Neural cell (in vitro differentiated cells): Measurements from ENCODE around the gene KRTAP4-7.

ENCODE experiments used
- CTCF ChIP-seq: fragments of 450-650 bp; IDR thresholded peaks from 2 replicates; pipeline ENCODE4 v1.5.1; 2014; ENCODE audit warnings: antibody characterized with exemption, mild to moderate bottlenecking, moderate library complexity; ENCODE audit not compliant: poor library complexity, severe bottlenecking
- EP300 ChIP-seq: fragments of 450-650 bp; conservative IDR thresholded peaks from 2 replicates; pipeline ENCODE4 v1.6.1; 2014; ENCODE audit warnings: antibody characterized with exemption, mild to moderate bottlenecking, moderate library complexity; ENCODE audit not compliant: poor library complexity, severe bottlenecking
- EZH2 ChIP-seq: fragments of 200-600, 300-800 bp; shearing (Covaris generic), sonication (generic); IDR thresholded peaks from 2 replicates; pipeline ENCODE4 v1.6.1; 2014; ENCODE audit warnings: antibody characterized with exemption, low read length, borderline replicate concordance, mild to moderate bottlenecking; ENCODE audit not compliant: insufficient read depth, poor library complexity, severe bottlenecking
- MXI1 ChIP-seq: fragments of 450-650 bp; conservative IDR thresholded peaks from 2 replicates; pipeline ENCODE4 v1.6.1; 2014; ENCODE audit warnings: antibody characterized with exemption, mild to moderate bottlenecking; ENCODE audit not compliant: poor library complexity, severe bottlenecking
- POLR2AphosphoS5 ChIP-seq: IDR thresholded peaks from 2 replicates; pipeline ENCODE4 v1.6.1; 2012
- RAD21 ChIP-seq: fragments of 450-650 bp; conservative IDR thresholded peaks from 2 replicates; pipeline ENCODE4 v1.6.1; 2014; ENCODE audit warnings: antibody characterized with exemption, mild to moderate bottlenecking, moderate library complexity
- SMC3 ChIP-seq: fragments of 450-650 bp; conservative IDR thresholded peaks from 2 replicates; pipeline ENCODE4 v1.6.1; 2014; ENCODE audit warnings: antibody characterized with exemption, mild to moderate bottlenecking, moderate library complexity; ENCODE audit not compliant: poor library complexity
- TAF1 ChIP-seq: IDR thresholded peaks from 2 replicates; pipeline ENCODE4 v1.6.1; 2012; ENCODE audit warnings: low read depth
- TF ChIP-seq, protein P1 (sequence below): IDR thresholded peaks from 2 replicates; pipeline ENCODE4 v1.6.1; 2012; ENCODE audit warnings: borderline replicate concordance

GRCh38 chr17:41082626-41083025 is 1.3 kb upstream of the KRTAP4-7 start:
- TF ChIP-seq RAD21 (no peak), CTCF (no peak), EZH2 (no peak), POLR2AphosphoS5 (no peak), MXI1 (no peak), SMC3 (no peak), TAF1 (no peak), EP300 (no peak)
- TF ChIP-seq, protein P1, sequence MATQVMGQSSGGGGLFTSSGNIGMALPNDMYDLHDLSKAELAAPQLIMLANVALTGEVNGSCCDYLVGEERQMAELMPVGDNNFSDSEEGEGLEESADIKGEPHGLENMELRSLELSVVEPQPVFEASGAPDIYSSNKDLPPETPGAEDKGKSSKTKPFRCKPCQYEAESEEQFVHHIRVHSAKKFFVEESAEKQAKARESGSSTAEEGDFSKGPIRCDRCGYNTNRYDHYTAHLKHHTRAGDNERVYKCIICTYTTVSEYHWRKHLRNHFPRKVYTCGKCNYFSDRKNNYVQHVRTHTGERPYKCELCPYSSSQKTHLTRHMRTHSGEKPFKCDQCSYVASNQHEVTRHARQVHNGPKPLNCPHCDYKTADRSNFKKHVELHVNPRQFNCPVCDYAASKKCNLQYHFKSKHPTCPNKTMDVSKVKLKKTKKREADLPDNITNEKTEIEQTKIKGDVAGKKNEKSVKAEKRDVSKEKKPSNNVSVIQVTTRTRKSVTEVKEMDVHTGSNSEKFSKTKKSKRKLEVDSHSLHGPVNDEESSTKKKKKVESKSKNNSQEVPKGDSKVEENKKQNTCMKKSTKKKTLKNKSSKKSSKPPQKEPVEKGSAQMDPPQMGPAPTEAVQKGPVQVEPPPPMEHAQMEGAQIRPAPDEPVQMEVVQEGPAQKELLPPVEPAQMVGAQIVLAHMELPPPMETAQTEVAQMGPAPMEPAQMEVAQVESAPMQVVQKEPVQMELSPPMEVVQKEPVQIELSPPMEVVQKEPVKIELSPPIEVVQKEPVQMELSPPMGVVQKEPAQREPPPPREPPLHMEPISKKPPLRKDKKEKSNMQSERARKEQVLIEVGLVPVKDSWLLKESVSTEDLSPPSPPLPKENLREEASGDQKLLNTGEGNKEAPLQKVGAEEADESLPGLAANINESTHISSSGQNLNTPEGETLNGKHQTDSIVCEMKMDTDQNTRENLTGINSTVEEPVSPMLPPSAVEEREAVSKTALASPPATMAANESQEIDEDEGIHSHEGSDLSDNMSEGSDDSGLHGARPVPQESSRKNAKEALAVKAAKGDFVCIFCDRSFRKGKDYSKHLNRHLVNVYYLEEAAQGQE = no peak
